Adrenal gland (tissue), 12 donors: ENCODE measurements around the gene PRKCE. TPM values are rescaled to one million over a fixed set of nuclear protein-coding genes. Genes with fewer than 3 reads are reported as not detected.

Source experiments
- DNase-seq, 7 donors: peaks; one replicate each; pipeline ENCODE4 v3.0.0-alpha.2; 2019 to 2020
- H3K27ac ChIP-seq, 5 donors: fragments of 200-600 bp; sonication (generic) in 4 of 5; 1 replicate in 3 of 5; 2 replicates in 2 of 5; pipeline versions ENCODE4 v1.5.1 to v1.8.0; 2016 to 2020; ENCODE audit warnings: mild to moderate bottlenecking in 1 of 5
- H3K27me3 ChIP-seq: fragments of 200-600 bp; 2 replicates; pipeline ENCODE4 v1.8.0; 2021
- H3K36me3 ChIP-seq, 2 donors: fragments of 200-600 bp; replicated peaks in 1 of 2; 1 replicate in 1 of 2; 2 replicates in 1 of 2; pipeline versions ENCODE4 v1.5.1 to v1.8.0; 2018 to 2022
- H3K4me1 ChIP-seq, 2 donors: fragments of 200-600 bp; replicated peaks in 1 of 2; 1 replicate in 1 of 2; 2 replicates in 1 of 2; pipeline versions ENCODE4 v1.5.1 to v1.8.0; 2018 to 2021
- H3K4me3 ChIP-seq, 4 donors: fragments of 200-600 bp; sonication (generic) in 3 of 4; one replicate each; pipeline ENCODE4 v1.5.1; 2016 to 2018
- H3K9me3 ChIP-seq, 3 donors: fragments of 200-600 bp; sonication (generic) in 1 of 3; replicated peaks in 1 of 3; 1 replicate in 2 of 3; 2 replicates in 1 of 3; pipeline versions ENCODE4 v1.5.1 to v1.8.0; 2016 to 2021
- CTCF ChIP-seq, 6 experiments: fragments of 450-650 bp in 4 of 6; fragments of 200-600 bp in 2 of 6; sonication (generic) in 1 of 6; IDR thresholded peaks; 1 replicate in 5 of 6; 2 replicates in 1 of 6; pipeline versions ENCODE4 v1.5.1 to v1.8.0; 2016 to 2021; ENCODE audit warnings: antibody characterized with exemption in 6 of 6, mild to moderate bottlenecking in 2 of 6, moderate library complexity in 1 of 6
- POLR2A ChIP-seq, 2 donors: fragments of 450-650 bp; IDR thresholded peaks; one replicate each; pipeline ENCODE4 v1.6.1; 2017; ENCODE audit warnings: antibody characterized with exemption in 2 of 2, mild to moderate bottlenecking in 2 of 2, moderate library complexity in 1 of 2
- WGBS, 4 donors: extraction: QIAGEN DNeasy Blood & Tissue Kit in 2 of 4; methylation state at CpG; one replicate each; pipeline versions ENCODE4 v1.1.5 to v1.1.7; 2013 to 2017; 5-methylcytosine and 5-hydroxymethylcytosine counted together
- intact Hi-C, 2 donors: fragments of 100-400 bp; cut with DNase I; formaldehyde crosslinking; loops; one replicate each; pipeline versions ENCODE4 v1.14.1 to v1.15.0; 2022 to 2023
- polyA plus RNA-seq, 3 donors: library from polyadenylated mRNA; stranded (reverse); fragments of 200-250 nt in 2 of 3; fragments of 350-450 nt in 1 of 3; fragmentation: Illumina TruSeq in 1 of 3; extraction: RNeasy Lipid Tissue Mini Kit (QIAGEN cat#74804) in 1 of 3; gene quantifications; one replicate each; pipeline ENCODE4 v1.2.3, GENCODE V29; 2013 to 2014
- total RNA-seq, 9 donors: library from RNA; depleted of rRNA in 4 of 9; stranded (reverse); fragments of >200 nt in 4 of 9; fragments of 120-200 nt in 1 of 9; fragmentation: NEBNext Ultra II Directional in 1 of 9; extraction: Animal tissue kit (Norgen Biotek cat#: 25700) in 1 of 9; gene quantifications; one replicate each; pipeline versions ENCODE4 v1.1.0 to v1.2.4, GENCODE V29; 2013 to 2023
- donor health status: healthy with polysubstance abuse.
- donor health status: Bipolar disorder and iron deficiency.
- donor health status: DM: yes; HTN: yes; CAD: no.
- donor health status: DM: no; HTN: no; CAD: no.
- donor health status: DM: no; HTN: no; CAD: no.
- donor health status: DM: yes; HTN: yes; CAD: no.

The PRKCE gene
- total and polyA plus RNA-seq, 12 donors: 1.9 to 19.2 (median 8.0) TPM

- no peak for TF ChIP-seq POLR2A (IDR thresholded peaks at IDR 0.05)
- no peak for TF ChIP-seq CTCF (IDR thresholded peaks at IDR 0.05)
- H3K4me3 ChIP-seq: no peak overlapping the region
- H3K4me1 ChIP-seq: no peaks in the 10 kb centered on the region
- intact Hi-C loops: no loop called here
- H3K27me3 ChIP-seq: no peaks in the 10 kb centered on the region
- H3K27ac ChIP-seq: no peak overlapping the region
- WGBS, 4 donors: 81 to 92% (median 91%) methylated on average over 6 of the region's 6 CpGs
- no peaks in the 10 kb centered on the region for H3K9me3 ChIP-seq
- no peaks in the 10 kb centered on the region for H3K36me3 ChIP-seq
- DNase-seq: no peak
These were observed 518.0 kb downstream of the PRKCE start for GRCh38 chr2:46169467-46169866.

- Histone ChIP-seq H3K4me1 (no peaks in the 10 kb centered on the region), H3K27ac (no peak overlapping the region), H3K36me3 (no peaks in the 10 kb centered on the region), H3K9me3 (no peaks in the 10 kb centered on the region), H3K27me3 (no peaks in the 10 kb centered on the region), H3K4me3 (no peak overlapping the region)
- no peak for DNase-seq
- WGBS, 4 donors: 48 to 69% (median 49%) methylated on average over 2 of the region's 2 CpGs
- no peak for TF ChIP-seq POLR2A (IDR thresholded peaks at IDR 0.05)
- TF ChIP-seq CTCF (IDR thresholded peaks at IDR 0.05): no peak
- intact Hi-C loops: no loop called here
These were observed 518.6 kb downstream of the PRKCE start for GRCh38 chr2:46170026-46170425.

DNA sequence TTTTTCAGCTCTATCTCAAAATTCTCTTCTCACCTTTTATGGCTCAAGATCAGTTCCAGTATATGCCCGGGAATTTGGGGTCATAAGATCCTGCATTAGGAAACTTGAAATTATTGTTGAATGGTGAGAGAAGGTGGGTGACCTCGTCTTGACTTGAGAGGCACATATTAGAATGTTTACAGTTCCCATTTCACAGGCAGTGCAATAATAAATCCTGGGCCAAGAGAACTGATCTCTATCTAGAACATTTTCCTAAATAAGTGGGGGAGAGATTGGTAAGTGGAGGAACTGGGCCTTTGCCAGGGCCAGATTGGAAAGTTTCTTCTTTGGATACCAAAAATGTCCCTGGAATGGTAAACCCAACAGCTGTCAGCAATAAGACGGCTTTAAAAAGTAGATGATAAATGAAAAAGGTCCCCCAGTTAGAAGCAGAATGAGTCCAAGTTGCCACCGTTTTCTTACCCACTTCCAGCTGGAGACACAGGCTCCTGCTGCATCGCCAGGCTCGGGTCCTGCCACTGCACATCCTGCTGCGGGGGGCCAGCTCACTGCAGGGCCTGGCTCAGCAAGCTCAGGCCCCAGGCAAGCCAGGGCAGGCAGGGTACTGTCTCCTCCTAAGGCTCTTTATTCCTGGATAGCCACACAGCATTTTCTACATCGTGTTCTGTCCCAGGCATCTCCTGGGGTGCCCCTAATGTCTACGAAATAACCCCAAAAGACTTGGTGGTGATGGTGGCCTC, 519.3 kb downstream of the PRKCE start:
- 84 to 95% (median 85%) methylated on average over 9 of the region's 9 CpGs for WGBS, 4 donors

GRCh38 chr2:46171411-46171953, 520.0 kb downstream of the PRKCE start:
- H3K4me3 ChIP-seq: no peak overlapping the region
- H3K9me3 ChIP-seq: no peaks in the 10 kb centered on the region
- no peak overlapping the region for H3K27ac ChIP-seq
- 82 to 87% (median 85%) methylated on average over 5 to 9 of the region's 9 CpGs for WGBS, 4 donors
- no peaks in the 10 kb centered on the region for H3K4me1 ChIP-seq
- no peaks in the 10 kb centered on the region for H3K36me3 ChIP-seq
- intact Hi-C loops: no loop called here
- no peak for TF ChIP-seq CTCF (IDR thresholded peaks at IDR 0.05)
- no peak for TF ChIP-seq POLR2A (IDR thresholded peaks at IDR 0.05)
- DNase-seq: no peak
- H3K27me3 ChIP-seq: no peaks in the 10 kb centered on the region

More for the DNA sequence above, 519.3 kb downstream of the PRKCE start:
- TF ChIP-seq POLR2A (IDR thresholded peaks at IDR 0.05) (no peak), CTCF (IDR thresholded peaks at IDR 0.05) (no peak)
- Histone ChIP-seq H3K27ac (no peak overlapping the region), H3K27me3 (no peaks in the 10 kb centered on the region), H3K9me3 (no peaks in the 10 kb centered on the region), H3K4me1 (no peaks in the 10 kb centered on the region), H3K36me3 (no peaks in the 10 kb centered on the region), H3K4me3 (no peak overlapping the region)
- no peak for DNase-seq
- intact Hi-C loops: no loop called here
